Measurements from ENCODE around the gene CISD3.

The CISD3 gene

DNA sequence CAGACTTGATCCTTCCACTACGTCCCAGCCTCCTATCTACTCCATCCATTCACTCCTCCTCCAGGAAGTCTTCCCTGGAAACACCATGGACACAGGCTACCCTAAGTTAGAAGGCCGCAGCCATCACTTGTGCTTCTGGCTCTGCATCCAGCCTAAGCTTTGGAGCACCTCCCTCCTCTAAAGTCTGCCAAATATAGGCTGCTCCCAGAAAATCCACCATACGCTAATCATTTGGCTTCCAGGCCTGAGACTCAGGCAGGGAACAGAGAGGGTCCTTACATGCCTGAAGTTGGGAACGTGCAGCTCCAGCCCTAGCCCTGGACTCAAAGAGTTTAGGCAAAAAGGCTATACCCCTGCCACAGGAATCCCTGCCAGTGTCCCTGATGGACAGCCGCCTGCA is 11.3 kb downstream of the CISD3 start:
- Histone ChIP-seq H3K79me2 (ENCODE audit: insufficient read depth, low read length) (no peaks in the 10 kb centered on the region), H3F3A (ENCODE audit: insufficient read depth, low read length) (no peaks in the 10 kb centered on the region), H3K9me2 (ENCODE audit: low read depth, low read length) (no peaks in the 10 kb centered on the region), H3K9ac (ENCODE audit: low read length) (no peak overlapping the region), H3K36me3 (ENCODE audit: insufficient read depth, low read length) (no peaks in the 10 kb centered on the region), H3K27ac (ENCODE audit: low read depth, low read length, poor library complexity, severe bottlenecking) (no peak overlapping the region), H3K27me3 (ENCODE audit: insufficient read depth, low read length) (peaks cover 7% of the 10 kb centered on the region; the same call in 1 of the 2 replicates), H3K4me2 (ENCODE audit: low read length) (no peak overlapping the region), H3K4me3 (ENCODE audit: low read depth, low read length, poor library complexity, severe bottlenecking) (no peak overlapping the region), H2AFZ (ENCODE audit: low read length) (no peak overlapping the region), H4K20me1 (ENCODE audit: insufficient read depth, low read length) (no peaks in the 10 kb centered on the region), H3K9me3 (ENCODE audit: low read length) (no peaks in the 10 kb centered on the region), H3K4me1 (ENCODE audit: insufficient read depth, low read length, severe bottlenecking) (peaks cover 21% of the 10 kb centered on the region)
- TF ChIP-seq EZH2 (IDR thresholded peaks at IDR 0.05; ENCODE audit: borderline replicate concordance, low read length), result no peak
- TF ChIP-seq, protein P1, sequence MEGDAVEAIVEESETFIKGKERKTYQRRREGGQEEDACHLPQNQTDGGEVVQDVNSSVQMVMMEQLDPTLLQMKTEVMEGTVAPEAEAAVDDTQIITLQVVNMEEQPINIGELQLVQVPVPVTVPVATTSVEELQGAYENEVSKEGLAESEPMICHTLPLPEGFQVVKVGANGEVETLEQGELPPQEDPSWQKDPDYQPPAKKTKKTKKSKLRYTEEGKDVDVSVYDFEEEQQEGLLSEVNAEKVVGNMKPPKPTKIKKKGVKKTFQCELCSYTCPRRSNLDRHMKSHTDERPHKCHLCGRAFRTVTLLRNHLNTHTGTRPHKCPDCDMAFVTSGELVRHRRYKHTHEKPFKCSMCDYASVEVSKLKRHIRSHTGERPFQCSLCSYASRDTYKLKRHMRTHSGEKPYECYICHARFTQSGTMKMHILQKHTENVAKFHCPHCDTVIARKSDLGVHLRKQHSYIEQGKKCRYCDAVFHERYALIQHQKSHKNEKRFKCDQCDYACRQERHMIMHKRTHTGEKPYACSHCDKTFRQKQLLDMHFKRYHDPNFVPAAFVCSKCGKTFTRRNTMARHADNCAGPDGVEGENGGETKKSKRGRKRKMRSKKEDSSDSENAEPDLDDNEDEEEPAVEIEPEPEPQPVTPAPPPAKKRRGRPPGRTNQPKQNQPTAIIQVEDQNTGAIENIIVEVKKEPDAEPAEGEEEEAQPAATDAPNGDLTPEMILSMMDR (IDR thresholded peaks at IDR 0.05; ENCODE audit: low read length), result no peak

DNA sequence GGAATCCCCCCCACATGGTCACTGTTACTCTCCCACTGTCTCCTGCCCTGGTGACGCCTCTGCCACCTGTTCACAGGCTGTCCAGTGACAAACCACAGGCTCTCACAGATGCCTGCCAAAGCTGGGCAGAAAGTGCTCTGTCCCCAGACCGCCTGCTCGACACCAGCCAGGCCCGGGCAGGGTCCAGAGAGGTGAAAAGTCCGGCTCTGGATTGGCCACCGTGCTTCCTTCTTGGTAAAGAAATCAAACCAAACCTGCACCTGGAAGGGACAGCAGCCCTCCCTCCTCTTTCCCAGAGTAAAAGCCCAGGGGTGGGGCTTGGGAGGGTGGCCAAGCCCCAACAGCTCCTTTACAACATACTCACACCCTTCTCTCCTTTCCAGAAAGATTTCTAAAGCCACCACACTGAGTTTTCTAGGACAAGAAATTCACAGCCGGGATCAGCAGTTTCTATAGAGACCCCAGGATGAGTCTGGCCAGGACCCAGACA is 11.8 kb downstream of the CISD3 start:
- TF ChIP-seq EZH2 (IDR thresholded peaks at IDR 0.05; ENCODE audit: borderline replicate concordance, low read length), result no peak
- Histone ChIP-seq H3K9me2 (ENCODE audit: low read depth, low read length) (no peaks in the 10 kb centered on the region), H4K20me1 (ENCODE audit: insufficient read depth, low read length) (no peaks in the 10 kb centered on the region), H3K27me3 (ENCODE audit: insufficient read depth, low read length) (peaks cover 7% of the 10 kb centered on the region; the same call in 1 of the 2 replicates), H3F3A (ENCODE audit: insufficient read depth, low read length) (no peaks in the 10 kb centered on the region), H3K4me2 (ENCODE audit: low read length) (no peak overlapping the region), H3K27ac (ENCODE audit: low read depth, low read length, poor library complexity, severe bottlenecking) (no peak overlapping the region), H3K9me3 (ENCODE audit: low read length) (no peaks in the 10 kb centered on the region), H3K9ac (ENCODE audit: low read length) (no peak overlapping the region), H3K79me2 (ENCODE audit: insufficient read depth, low read length) (no peaks in the 10 kb centered on the region), H2AFZ (ENCODE audit: low read length) (no peak overlapping the region), H3K4me3 (ENCODE audit: low read depth, low read length, poor library complexity, severe bottlenecking) (no peak overlapping the region), H3K4me1 (ENCODE audit: insufficient read depth, low read length, severe bottlenecking) (peaks cover 26% of the 10 kb centered on the region), H3K36me3 (ENCODE audit: insufficient read depth, low read length) (no peaks in the 10 kb centered on the region)

DNA sequence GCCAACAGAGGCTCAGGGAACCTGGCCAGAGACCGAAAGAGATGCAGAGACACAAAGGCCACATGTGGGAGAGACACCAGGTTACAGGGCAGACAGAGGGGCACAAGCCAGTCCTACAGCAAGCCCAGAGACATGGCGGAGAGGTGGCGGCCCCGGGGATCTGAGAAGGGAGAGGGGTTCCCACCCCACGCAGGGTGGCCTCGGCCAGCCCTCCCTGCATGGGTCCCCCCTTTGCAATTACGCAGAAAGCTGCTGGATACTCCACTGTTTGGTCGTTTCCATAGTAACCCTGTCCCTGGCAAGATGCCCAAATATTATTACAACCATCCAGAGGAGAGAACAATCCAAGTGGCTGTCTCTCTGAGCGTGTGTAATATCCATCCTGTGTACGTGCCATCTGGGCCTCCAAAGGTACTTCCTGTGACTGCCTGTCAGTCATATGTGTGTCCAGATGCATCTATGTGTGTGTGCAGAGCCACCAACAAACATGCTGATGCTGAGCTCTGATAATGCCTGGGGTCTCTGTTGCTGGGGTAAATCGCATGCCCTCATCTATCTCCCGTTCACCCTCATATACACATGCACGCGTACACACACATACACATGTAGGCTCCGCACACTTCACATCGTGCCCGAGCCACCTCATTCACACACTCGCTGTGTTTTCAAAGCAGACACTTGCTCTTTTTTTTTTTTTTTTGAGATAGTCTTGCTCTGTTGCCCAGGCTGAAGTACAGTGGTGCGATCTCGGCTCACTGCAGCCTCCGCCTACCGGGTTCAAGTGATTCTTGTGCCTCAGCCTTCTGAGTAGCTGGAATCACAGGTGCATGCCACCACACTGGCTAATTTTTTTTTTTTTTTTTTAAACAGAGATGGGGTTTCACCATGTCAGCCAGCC is 12.5 kb downstream of the CISD3 start:
- Histone ChIP-seq H3K4me2 (ENCODE audit: low read length) (no peak overlapping the region), H3K27ac (ENCODE audit: low read depth, low read length, poor library complexity, severe bottlenecking) (no peak overlapping the region), H3K4me3 (ENCODE audit: low read depth, low read length, poor library complexity, severe bottlenecking) (no peak overlapping the region), H3K4me1 (ENCODE audit: insufficient read depth, low read length, severe bottlenecking) (peaks cover 29% of the 10 kb centered on the region), H2AFZ (ENCODE audit: low read length) (no peak overlapping the region), H3K79me2 (ENCODE audit: insufficient read depth, low read length) (no peaks in the 10 kb centered on the region), H3K36me3 (ENCODE audit: insufficient read depth, low read length) (no peaks in the 10 kb centered on the region), H3K9ac (ENCODE audit: low read length) (no peak overlapping the region), H3K9me2 (ENCODE audit: low read depth, low read length) (no peaks in the 10 kb centered on the region), H4K20me1 (ENCODE audit: insufficient read depth, low read length) (no peaks in the 10 kb centered on the region), H3K27me3 (ENCODE audit: insufficient read depth, low read length) (peaks cover 7% of the 10 kb centered on the region; the same call in 1 of the 2 replicates), H3F3A (ENCODE audit: insufficient read depth, low read length) (no peaks in the 10 kb centered on the region), H3K9me3 (ENCODE audit: low read length) (no peaks in the 10 kb centered on the region)
- TF ChIP-seq EZH2 (IDR thresholded peaks at IDR 0.05; ENCODE audit: borderline replicate concordance, low read length), result no peak
- TF ChIP-seq, protein P1 (IDR thresholded peaks at IDR 0.05; ENCODE audit: low read length), result no peak

Data from OCI-LY1 (cell line).